Measurements from ENCODE around the gene NLRC3. TPM values are rescaled to one million over a fixed set of nuclear protein-coding genes. Genes with fewer than 3 reads are reported as not detected.

Gene NLRC3
- total RNA-seq, 1 experiment from 2014 or later, result 0.26 TPM

- ChIA-PET CTCF (interaction anchor here (1.2 kb wide), 1 partner anchor 43 kb away, joined by 3 read pairs; no protein-coding TSS in a partner anchor), POLR2A (no interaction called here)
- Mint-ChIP-seq H3K36me3 (peaks cover 11% of the 10 kb centered on the region), H3K27me3 (ENCODE audit: low read depth) (no peaks in the 10 kb centered on the region), H3K4me3 (peak overlapping the region; percentile 99), H3K9me3 (no peaks in the 10 kb centered on the region), H3K27ac (peak overlapping the region; percentile 26), H3K4me1 (peaks cover 23% of the 10 kb centered on the region)
- TF ChIP-seq NFYB (CRISPR knock-in tag; conservative IDR thresholded peaks at IDR 0.05; ENCODE audit: low read depth) (no peak), ELF4 (CRISPR knock-in tag; IDR thresholded peaks at IDR 0.05; ENCODE audit: low read depth) (no peak), ATF1 (CRISPR knock-in tag; IDR thresholded peaks at IDR 0.05) (no peak), ATF2 (CRISPR knock-in tag; IDR thresholded peaks at IDR 0.05; ENCODE audit: borderline replicate concordance, low read depth) (no peak), GABPB1 (CRISPR knock-in tag; IDR thresholded peaks at IDR 0.05) (no peak), ZNF219 (CRISPR knock-in tag; IDR thresholded peaks at IDR 0.05; ENCODE audit: borderline replicate concordance) (no peak), HMGA2 (CRISPR knock-in tag; IDR thresholded peaks at IDR 0.05) (no peak), CREM (CRISPR knock-in tag; IDR thresholded peaks at IDR 0.05) (no peak), TEAD1 (CRISPR knock-in tag; IDR thresholded peaks at IDR 0.05) (no peak), OVOL2 (CRISPR knock-in tag; IDR thresholded peaks at IDR 0.05; ENCODE audit: borderline replicate concordance) (no peak), NR1H2 (CRISPR knock-in tag; IDR thresholded peaks at IDR 0.05) (no peak), ZMAT4 (CRISPR knock-in tag; IDR thresholded peaks at IDR 0.05) (no peak), SMAD4 (CRISPR knock-in tag; IDR thresholded peaks at IDR 0.05) (no peak), KAT7 (CRISPR knock-in tag; IDR thresholded peaks at IDR 0.05; ENCODE audit: borderline replicate concordance) (no peak)
- TF ChIP-seq, protein P1, sequence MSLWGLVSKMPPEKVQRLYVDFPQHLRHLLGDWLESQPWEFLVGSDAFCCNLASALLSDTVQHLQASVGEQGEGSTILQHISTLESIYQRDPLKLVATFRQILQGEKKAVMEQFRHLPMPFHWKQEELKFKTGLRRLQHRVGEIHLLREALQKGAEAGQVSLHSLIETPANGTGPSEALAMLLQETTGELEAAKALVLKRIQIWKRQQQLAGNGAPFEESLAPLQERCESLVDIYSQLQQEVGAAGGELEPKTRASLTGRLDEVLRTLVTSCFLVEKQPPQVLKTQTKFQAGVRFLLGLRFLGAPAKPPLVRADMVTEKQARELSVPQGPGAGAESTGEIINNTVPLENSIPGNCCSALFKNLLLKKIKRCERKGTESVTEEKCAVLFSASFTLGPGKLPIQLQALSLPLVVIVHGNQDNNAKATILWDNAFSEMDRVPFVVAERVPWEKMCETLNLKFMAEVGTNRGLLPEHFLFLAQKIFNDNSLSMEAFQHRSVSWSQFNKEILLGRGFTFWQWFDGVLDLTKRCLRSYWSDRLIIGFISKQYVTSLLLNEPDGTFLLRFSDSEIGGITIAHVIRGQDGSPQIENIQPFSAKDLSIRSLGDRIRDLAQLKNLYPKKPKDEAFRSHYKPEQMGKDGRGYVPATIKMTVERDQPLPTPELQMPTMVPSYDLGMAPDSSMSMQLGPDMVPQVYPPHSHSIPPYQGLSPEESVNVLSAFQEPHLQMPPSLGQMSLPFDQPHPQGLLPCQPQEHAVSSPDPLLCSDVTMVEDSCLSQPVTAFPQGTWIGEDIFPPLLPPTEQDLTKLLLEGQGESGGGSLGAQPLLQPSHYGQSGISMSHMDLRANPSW (CRISPR knock-in tag; conservative IDR thresholded peaks at IDR 0.05; ENCODE audit: low read depth), result no peak
- TF ChIP-seq, protein P2, sequence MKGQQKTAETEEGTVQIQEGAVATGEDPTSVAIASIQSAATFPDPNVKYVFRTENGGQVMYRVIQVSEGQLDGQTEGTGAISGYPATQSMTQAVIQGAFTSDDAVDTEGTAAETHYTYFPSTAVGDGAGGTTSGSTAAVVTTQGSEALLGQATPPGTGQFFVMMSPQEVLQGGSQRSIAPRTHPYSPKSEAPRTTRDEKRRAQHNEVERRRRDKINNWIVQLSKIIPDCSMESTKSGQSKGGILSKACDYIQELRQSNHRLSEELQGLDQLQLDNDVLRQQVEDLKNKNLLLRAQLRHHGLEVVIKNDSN (CRISPR knock-in tag; IDR thresholded peaks at IDR 0.05), result no peak
- TF ChIP-seq, protein P3, sequence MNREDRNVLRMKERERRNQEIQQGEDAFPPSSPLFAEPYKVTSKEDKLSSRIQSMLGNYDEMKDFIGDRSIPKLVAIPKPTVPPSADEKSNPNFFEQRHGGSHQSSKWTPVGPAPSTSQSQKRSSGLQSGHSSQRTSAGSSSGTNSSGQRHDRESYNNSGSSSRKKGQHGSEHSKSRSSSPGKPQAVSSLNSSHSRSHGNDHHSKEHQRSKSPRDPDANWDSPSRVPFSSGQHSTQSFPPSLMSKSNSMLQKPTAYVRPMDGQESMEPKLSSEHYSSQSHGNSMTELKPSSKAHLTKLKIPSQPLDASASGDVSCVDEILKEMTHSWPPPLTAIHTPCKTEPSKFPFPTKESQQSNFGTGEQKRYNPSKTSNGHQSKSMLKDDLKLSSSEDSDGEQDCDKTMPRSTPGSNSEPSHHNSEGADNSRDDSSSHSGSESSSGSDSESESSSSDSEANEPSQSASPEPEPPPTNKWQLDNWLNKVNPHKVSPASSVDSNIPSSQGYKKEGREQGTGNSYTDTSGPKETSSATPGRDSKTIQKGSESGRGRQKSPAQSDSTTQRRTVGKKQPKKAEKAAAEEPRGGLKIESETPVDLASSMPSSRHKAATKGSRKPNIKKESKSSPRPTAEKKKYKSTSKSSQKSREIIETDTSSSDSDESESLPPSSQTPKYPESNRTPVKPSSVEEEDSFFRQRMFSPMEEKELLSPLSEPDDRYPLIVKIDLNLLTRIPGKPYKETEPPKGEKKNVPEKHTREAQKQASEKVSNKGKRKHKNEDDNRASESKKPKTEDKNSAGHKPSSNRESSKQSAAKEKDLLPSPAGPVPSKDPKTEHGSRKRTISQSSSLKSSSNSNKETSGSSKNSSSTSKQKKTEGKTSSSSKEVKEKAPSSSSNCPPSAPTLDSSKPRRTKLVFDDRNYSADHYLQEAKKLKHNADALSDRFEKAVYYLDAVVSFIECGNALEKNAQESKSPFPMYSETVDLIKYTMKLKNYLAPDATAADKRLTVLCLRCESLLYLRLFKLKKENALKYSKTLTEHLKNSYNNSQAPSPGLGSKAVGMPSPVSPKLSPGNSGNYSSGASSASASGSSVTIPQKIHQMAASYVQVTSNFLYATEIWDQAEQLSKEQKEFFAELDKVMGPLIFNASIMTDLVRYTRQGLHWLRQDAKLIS (CRISPR knock-in tag; IDR thresholded peaks at IDR 0.05; ENCODE audit: borderline replicate concordance), result no peak
- TF ChIP-seq, protein P4, sequence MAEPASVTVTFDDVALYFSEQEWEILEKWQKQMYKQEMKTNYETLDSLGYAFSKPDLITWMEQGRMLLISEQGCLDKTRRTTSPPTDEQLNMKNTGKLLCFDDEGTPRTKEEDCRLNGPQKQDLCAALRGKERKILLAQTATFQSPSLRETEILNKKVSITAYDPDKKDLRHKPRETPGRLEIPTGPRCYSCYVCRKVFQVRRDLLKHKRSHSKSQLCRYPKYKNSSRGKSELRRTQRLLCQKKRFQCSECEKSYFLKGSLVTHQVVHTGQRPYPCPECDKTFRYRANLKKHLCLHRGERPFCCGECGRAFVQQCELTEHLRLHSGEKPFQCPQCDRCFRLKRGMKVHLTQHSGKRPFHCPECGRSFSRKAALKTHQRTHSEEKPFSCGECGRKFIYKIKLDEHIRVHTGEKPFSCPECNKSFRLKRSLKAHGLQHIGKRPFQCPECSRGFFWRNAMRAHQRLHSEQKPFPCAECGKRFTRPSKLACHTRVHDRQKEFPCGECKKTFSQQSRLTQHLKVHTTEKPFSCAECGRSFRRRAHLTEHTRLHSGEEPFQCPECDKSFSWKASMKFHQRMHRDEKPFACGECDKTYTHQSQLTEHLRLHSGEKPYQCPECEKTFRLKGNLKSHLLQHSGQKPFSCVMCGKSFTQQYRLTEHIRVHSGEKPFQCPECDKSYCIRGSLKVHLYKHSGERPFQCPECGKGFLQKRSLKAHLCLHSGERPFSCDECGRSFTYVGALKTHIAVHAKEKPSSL (CRISPR knock-in tag; conservative IDR thresholded peaks at IDR 0.05), result no peak
- TF ChIP-seq, protein P5, sequence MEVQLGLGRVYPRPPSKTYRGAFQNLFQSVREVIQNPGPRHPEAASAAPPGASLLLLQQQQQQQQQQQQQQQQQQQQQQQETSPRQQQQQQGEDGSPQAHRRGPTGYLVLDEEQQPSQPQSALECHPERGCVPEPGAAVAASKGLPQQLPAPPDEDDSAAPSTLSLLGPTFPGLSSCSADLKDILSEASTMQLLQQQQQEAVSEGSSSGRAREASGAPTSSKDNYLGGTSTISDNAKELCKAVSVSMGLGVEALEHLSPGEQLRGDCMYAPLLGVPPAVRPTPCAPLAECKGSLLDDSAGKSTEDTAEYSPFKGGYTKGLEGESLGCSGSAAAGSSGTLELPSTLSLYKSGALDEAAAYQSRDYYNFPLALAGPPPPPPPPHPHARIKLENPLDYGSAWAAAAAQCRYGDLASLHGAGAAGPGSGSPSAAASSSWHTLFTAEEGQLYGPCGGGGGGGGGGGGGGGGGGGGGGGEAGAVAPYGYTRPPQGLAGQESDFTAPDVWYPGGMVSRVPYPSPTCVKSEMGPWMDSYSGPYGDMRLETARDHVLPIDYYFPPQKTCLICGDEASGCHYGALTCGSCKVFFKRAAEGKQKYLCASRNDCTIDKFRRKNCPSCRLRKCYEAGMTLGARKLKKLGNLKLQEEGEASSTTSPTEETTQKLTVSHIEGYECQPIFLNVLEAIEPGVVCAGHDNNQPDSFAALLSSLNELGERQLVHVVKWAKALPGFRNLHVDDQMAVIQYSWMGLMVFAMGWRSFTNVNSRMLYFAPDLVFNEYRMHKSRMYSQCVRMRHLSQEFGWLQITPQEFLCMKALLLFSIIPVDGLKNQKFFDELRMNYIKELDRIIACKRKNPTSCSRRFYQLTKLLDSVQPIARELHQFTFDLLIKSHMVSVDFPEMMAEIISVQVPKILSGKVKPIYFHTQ (CRISPR knock-in tag; IDR thresholded peaks at IDR 0.05), result no peak
- TF ChIP-seq, protein P6, sequence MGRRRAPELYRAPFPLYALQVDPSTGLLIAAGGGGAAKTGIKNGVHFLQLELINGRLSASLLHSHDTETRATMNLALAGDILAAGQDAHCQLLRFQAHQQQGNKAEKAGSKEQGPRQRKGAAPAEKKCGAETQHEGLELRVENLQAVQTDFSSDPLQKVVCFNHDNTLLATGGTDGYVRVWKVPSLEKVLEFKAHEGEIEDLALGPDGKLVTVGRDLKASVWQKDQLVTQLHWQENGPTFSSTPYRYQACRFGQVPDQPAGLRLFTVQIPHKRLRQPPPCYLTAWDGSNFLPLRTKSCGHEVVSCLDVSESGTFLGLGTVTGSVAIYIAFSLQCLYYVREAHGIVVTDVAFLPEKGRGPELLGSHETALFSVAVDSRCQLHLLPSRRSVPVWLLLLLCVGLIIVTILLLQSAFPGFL (CRISPR knock-in tag; IDR thresholded peaks at IDR 0.05; ENCODE audit: borderline replicate concordance), result no peak
- no peak for DNase-seq (ENCODE audit: low spot score)
- ATAC-seq, result no peak
Measured at GRCh38 chr16:3610698-3611145, 33.5 kb upstream of the NLRC3 start.
